Kidney (tissue), 14 donors: Measurements from ENCODE around the gene CLEC16A. TPM values are rescaled to one million over a fixed set of nuclear protein-coding genes. Genes with fewer than 3 reads are reported as not detected.

Source experiments
- DNase-seq, 5 donors: peaks; one replicate each; pipeline ENCODE4 v3.0.0-alpha.2; 2013 to 2020
- FAIRE-seq: peaks from 2 replicates; lab custom pipeline; 2012; peaks lifted over from hg19 to GRCh38; lab: Jason Lieb, UNC
- H3K27ac ChIP-seq, 2 donors: one replicate each; pipeline ENCODE4 v1.7.0; 2013; ENCODE audit warnings: low read depth in 2 of 2, low read length in 2 of 2, inconsistent platforms in 1 of 2
- H3K27me3 ChIP-seq: one replicate; pipeline ENCODE4 v1.7.1; 2013; ENCODE audit warnings: low read length, inconsistent platforms; ENCODE audit not compliant: control insufficient read depth, insufficient read depth
- H3K36me3 ChIP-seq, 3 donors: one replicate each; pipeline versions ENCODE4 v1.7.0 to v1.7.1; 2013; ENCODE audit warnings: low read length in 3 of 3, control low read depth in 1 of 3, inconsistent platforms in 1 of 3; ENCODE audit not compliant: insufficient read depth in 3 of 3, control insufficient read depth in 2 of 3
- H3K4me1 ChIP-seq, 3 donors: one replicate each; pipeline versions ENCODE4 v1.7.0 to v1.7.1; 2013; ENCODE audit warnings: low read length in 3 of 3, inconsistent platforms in 1 of 3, low read depth in 1 of 3; ENCODE audit not compliant: control insufficient read depth in 2 of 3, insufficient read depth in 2 of 3
- H3K4me3 ChIP-seq, 3 donors: one replicate each; pipeline versions ENCODE4 v1.7.0 to v1.8.1; 2013; ENCODE audit warnings: low read length in 3 of 3, control low read depth in 1 of 3, inconsistent platforms in 1 of 3
- H3K9ac ChIP-seq, 3 donors: one replicate each; pipeline versions ENCODE4 v1.7.0 to v1.7.1; 2013; ENCODE audit warnings: low read length in 3 of 3, control low read depth in 1 of 3, inconsistent platforms in 1 of 3
- H3K9me3 ChIP-seq, 3 donors: one replicate each; pipeline versions ENCODE4 v1.7.0 to v1.7.1; 2013; ENCODE audit warnings: low read length in 3 of 3, control low read depth in 1 of 3, inconsistent platforms in 1 of 3; ENCODE audit not compliant: control insufficient read depth in 2 of 3, insufficient read depth in 1 of 3
- intact Hi-C: fragments of 100-400 bp; cut with DNase I; formaldehyde crosslinking; loops from one replicate; pipeline ENCODE4 v1.11.1; 2022
- polyA plus RNA-seq: library from polyadenylated mRNA; stranded (reverse); fragments of 350-450 nt; fragmentation: Illumina TruSeq; extraction: RNeasy Lipid Tissue Mini Kit (QIAGEN cat#74804); gene quantifications from one replicate; pipeline ENCODE4 v1.2.3, GENCODE V29; 2014; ENCODE audit warnings: low read depth, low replicate concordance; ENCODE audit not compliant: insufficient read depth
- total RNA-seq: library from RNA; stranded (reverse); fragmentation: NEBNext Ultra II Directional; extraction: Animal tissue kit (Norgen Biotek cat#: 25700); gene quantifications from one replicate; pipeline ENCODE4 v1.2.1, GENCODE V29; 2021
- TF ChIP-seq, protein P1 (sequence below): IDR thresholded peaks from 3 replicates; pipeline ENCODE4 v1.5.1; 2012; ENCODE audit warnings: mild to moderate bottlenecking, moderate library complexity, borderline replicate concordance; ENCODE audit not compliant: insufficient read depth; ENCODE audit errors: extremely low read depth
- donor health status: control.
- donor health status: control.
- donor health status: control.
- donor health status: control.
- donor health status: control.
- donor health status: DM: yes; HTN: yes; CAD: no.
- donor health status: Normal renal cell carcinoma (clear cell type).

Gene CLEC16A
- total and polyA plus RNA-seq, 2 donors from 2014 or later: 10.8 to 51.9 TPM

DNA sequence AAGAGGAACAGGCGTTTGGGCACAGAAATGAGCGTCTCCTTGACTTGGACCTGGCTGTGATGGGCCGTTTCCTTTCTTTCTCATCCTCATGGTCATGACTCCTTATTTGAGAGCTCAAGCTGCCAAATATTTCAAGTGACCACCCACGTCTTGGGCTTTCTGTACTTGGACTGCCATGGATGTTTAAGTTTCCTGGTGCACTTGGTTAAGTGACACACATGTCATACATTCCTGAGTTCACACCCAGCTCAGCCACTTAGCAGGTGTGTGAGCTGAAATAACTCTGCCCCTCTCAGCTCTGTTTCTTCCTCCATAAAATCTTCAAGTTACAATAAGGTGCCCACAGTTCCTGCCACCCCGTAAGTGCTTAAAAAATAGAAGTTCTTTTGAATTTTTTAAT is 114.5 kb downstream of the CLEC16A start:
- Histone ChIP-seq H3K9me3 (no peaks in the 10 kb centered on the region), H3K4me3 (no peak overlapping the region), H3K36me3 (peaks cover 0 to 6% (median 5%) of the 10 kb centered on the region in 3 donors), H3K9ac (peak overlapping the region in 1 of 3 donors; percentile 20), H3K4me1 (peaks cover 8 to 29% (median 18%) of the 10 kb centered on the region in 3 donors), H3K27ac (no peak overlapping the region), H3K27me3 (no peaks in the 10 kb centered on the region)
- DNase-seq (no peak), FAIRE-seq (no peak)
- TF ChIP-seq, protein P1, sequence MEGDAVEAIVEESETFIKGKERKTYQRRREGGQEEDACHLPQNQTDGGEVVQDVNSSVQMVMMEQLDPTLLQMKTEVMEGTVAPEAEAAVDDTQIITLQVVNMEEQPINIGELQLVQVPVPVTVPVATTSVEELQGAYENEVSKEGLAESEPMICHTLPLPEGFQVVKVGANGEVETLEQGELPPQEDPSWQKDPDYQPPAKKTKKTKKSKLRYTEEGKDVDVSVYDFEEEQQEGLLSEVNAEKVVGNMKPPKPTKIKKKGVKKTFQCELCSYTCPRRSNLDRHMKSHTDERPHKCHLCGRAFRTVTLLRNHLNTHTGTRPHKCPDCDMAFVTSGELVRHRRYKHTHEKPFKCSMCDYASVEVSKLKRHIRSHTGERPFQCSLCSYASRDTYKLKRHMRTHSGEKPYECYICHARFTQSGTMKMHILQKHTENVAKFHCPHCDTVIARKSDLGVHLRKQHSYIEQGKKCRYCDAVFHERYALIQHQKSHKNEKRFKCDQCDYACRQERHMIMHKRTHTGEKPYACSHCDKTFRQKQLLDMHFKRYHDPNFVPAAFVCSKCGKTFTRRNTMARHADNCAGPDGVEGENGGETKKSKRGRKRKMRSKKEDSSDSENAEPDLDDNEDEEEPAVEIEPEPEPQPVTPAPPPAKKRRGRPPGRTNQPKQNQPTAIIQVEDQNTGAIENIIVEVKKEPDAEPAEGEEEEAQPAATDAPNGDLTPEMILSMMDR: no peak
- intact Hi-C loops: no loop called here

GRCh38 chr16:11059588-11059987 is 115.2 kb downstream of the CLEC16A start:
- DNase-seq: no peak
- H3K27me3 ChIP-seq: no peaks in the 10 kb centered on the region
- H3K9me3 ChIP-seq: no peaks in the 10 kb centered on the region
- intact Hi-C loops: no loop called here
- H3K4me3 ChIP-seq: no peak overlapping the region
- TF ChIP-seq, protein P1: no peak
- FAIRE-seq: no peak
- no peak overlapping the region for H3K27ac ChIP-seq
- H3K36me3 ChIP-seq: peaks cover 0 to 6% (median 5%) of the 10 kb centered on the region in 3 donors
- peaks cover 8 to 29% (median 18%) of the 10 kb centered on the region in 3 donors for H3K4me1 ChIP-seq
- H3K9ac ChIP-seq: no peak overlapping the region

DNA sequence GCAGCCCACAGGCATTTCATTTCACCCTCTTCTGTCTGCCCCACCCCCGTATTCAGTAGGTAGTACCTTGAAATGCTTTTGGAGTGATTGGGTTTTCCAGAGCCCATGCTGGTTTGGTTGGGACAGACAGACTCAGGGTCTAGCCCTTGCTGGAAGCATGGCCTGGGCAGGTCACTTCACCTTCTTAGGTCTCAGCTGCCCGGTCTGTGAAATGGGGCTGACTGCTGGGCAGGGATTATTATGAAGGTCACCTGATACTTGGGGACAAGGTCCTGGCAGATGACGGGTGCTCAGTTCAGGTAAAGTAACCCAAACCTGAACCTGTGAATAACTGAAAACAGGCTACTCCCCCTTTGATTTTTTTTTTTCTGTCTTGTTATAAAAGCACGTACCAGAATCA is 116.0 kb downstream of the CLEC16A start:
- Histone ChIP-seq H3K9ac (no peak overlapping the region), H3K36me3 (peaks cover 0 to 6% (median 5%) of the 10 kb centered on the region in 3 donors), H3K9me3 (no peaks in the 10 kb centered on the region), H3K4me3 (no peak overlapping the region), H3K27ac (no peak overlapping the region), H3K4me1 (peaks cover 8 to 29% (median 26%) of the 10 kb centered on the region in 3 donors), H3K27me3 (no peaks in the 10 kb centered on the region)
- DNase-seq (no peak), FAIRE-seq (no peak)
- intact Hi-C loops: no loop called here
- TF ChIP-seq, protein P1: no peak

- no peaks in the 10 kb centered on the region for H3K27me3 ChIP-seq
- intact Hi-C loops: no loop called here
- H3K4me1 ChIP-seq: peaks cover 8 to 29% (median 28%) of the 10 kb centered on the region in 3 donors
- H3K4me3 ChIP-seq: no peak overlapping the region
- H3K9ac ChIP-seq: no peak overlapping the region
- H3K9me3 ChIP-seq: no peaks in the 10 kb centered on the region
- no peak overlapping the region for H3K27ac ChIP-seq
- TF ChIP-seq, protein P1: no peak
- no peak for FAIRE-seq
- no peak for DNase-seq
- H3K36me3 ChIP-seq: peaks cover 0 to 6% (median 5%) of the 10 kb centered on the region in 3 donors
Measured at GRCh38 chr16:11060842-11061241, 116.5 kb downstream of the CLEC16A start.
